ENCODE results near the gene FAM210B. TPM values are rescaled to one million over a fixed set of nuclear protein-coding genes. Genes with fewer than 3 reads are reported as not detected.

FAM210B gene
- total and polyA plus RNA-seq, 2 of the 8 experiments (the other 6 are each of a cell fraction or from before 2014, with no cell fraction given), result 9.4 to 15.0 TPM

- TF ChIP-seq CHD7 (IDR thresholded peaks at IDR 0.05; ENCODE audit: insufficient replicate concordance, low read length), result no peak
- TF ChIP-seq KDM1A (IDR thresholded peaks at IDR 0.05; ENCODE audit: borderline replicate concordance, low read length), result no peak
- TF ChIP-seq BACH1 (IDR thresholded peaks at IDR 0.05; ENCODE audit: low read length), result no peak
- no peak for TF ChIP-seq SP1 (IDR thresholded peaks at IDR 0.05; ENCODE audit: low read depth, low read length)
- no peak for TF ChIP-seq SIX5 (IDR thresholded peaks at IDR 0.05; ENCODE audit: low read depth, low read length)
- no peak for TF ChIP-seq CHD1 (IDR thresholded peaks at IDR 0.05; ENCODE audit: low read depth, low read length)
- no peak for TF ChIP-seq SUZ12 (IDR thresholded peaks at IDR 0.05; ENCODE audit: low read length)
- no peak for TF ChIP-seq BCL11A (IDR thresholded peaks at IDR 0.05; ENCODE audit: low read depth in 2 of 2, low read length in 2 of 2)
- no peak for TF ChIP-seq GABPA (IDR thresholded peaks at IDR 0.05; ENCODE audit: borderline replicate concordance, insufficient read depth, low read length)
- TF ChIP-seq SRF (IDR thresholded peaks at IDR 0.05; ENCODE audit: low read depth, low read length), result no peak
Observed at GRCh38 chr20:56414842-56415765, 56.3 kb downstream of the FAM210B start (continued).

Measured in H1 (cell line).